ENCODE measurements around the gene CA6.

GRCh38 chr1:8976896-8977450 lies 31.3 kb downstream of the CA6 start:
- no peak for TF ChIP-seq POLR2AphosphoS5 (IDR thresholded peaks at IDR 0.05)
- no peak for TF ChIP-seq CTCF (IDR thresholded peaks at IDR 0.05)
- no peak for TF ChIP-seq POLR2A (IDR thresholded peaks at IDR 0.05)

All from breast epithelium (tissue), 3 donors.